ENCODE measurements around the gene COL9A2.

COL9A2 gene

GRCh38 chr1:40318476-40318875, 1.4 kb upstream of the COL9A2 start:
- DNase-seq (ENCODE audit: low read depth), result no peak

GRCh38 chr1:40317394-40318074, 448 bp upstream of the COL9A2 start:
- no peak for DNase-seq (ENCODE audit: low read depth)

GRCh38 chr1:40315795-40316594, 1.1 kb downstream of the COL9A2 start:
- peak; percentile 2 for DNase-seq (ENCODE audit: low read depth)

- peak; percentile 72 for DNase-seq (ENCODE audit: low read depth)
Measured at GRCh38 chr1:40315239-40315794, 1.8 kb downstream of the COL9A2 start.

- no peak for DNase-seq (ENCODE audit: low read depth)
Measured at GRCh38 chr1:40314721-40315238, 2.3 kb downstream of the COL9A2 start.

- no peak for DNase-seq (ENCODE audit: low read depth)
Measured at GRCh38 chr1:40313958-40314720, 2.9 kb downstream of the COL9A2 start.

GRCh38 chr1:40313329-40313957, 3.6 kb downstream of the COL9A2 start:
- DNase-seq (ENCODE audit: low read depth), result no peak

- DNase-seq (ENCODE audit: low read depth), result peak; percentile 5
Measured at GRCh38 chr1:40312238-40313205, 4.6 kb downstream of the COL9A2 start.

- DNase-seq (ENCODE audit: low read depth), result no peak
Measured at GRCh38 chr1:40311692-40312091, 5.4 kb downstream of the COL9A2 start.

GRCh38 chr1:40310983-40311642, 6.0 kb downstream of the COL9A2 start:
- no peak for DNase-seq (ENCODE audit: low read depth)

- DNase-seq (ENCODE audit: low read depth), result no peak
Measured at GRCh38 chr1:40310129-40310461, 7.0 kb downstream of the COL9A2 start.

- no peak for DNase-seq (ENCODE audit: low read depth)
Measured at GRCh38 chr1:40309374-40310128, 7.5 kb downstream of the COL9A2 start.

GRCh38 chr1:40308036-40308727, 8.9 kb downstream of the COL9A2 start:
- DNase-seq (ENCODE audit: low read depth), result no peak

- DNase-seq (ENCODE audit: low read depth), result no peak
Measured at GRCh38 chr1:40307186-40307585, 9.9 kb downstream of the COL9A2 start.

- no peak for DNase-seq (ENCODE audit: low read depth)
Measured at GRCh38 chr1:40306296-40306695, 10.8 kb downstream of the COL9A2 start.

GRCh38 chr1:40305871-40306270, 11.2 kb downstream of the COL9A2 start:
- DNase-seq (ENCODE audit: low read depth), result no peak

GRCh38 chr1:40305451-40305850, 11.6 kb downstream of the COL9A2 start:
- DNase-seq (ENCODE audit: low read depth), result no peak

- DNase-seq (ENCODE audit: low read depth), result no peak
Measured at GRCh38 chr1:40303790-40304189, 13.3 kb downstream of the COL9A2 start.
